H1 (cell line): ENCODE data around the gene PDZRN3. TPM values are rescaled to one million over a fixed set of nuclear protein-coding genes. Genes with fewer than 3 reads are reported as not detected.

Source experiments
- CTCF ChIA-PET: fragments of 300-600 bp; sonication (Branson Sonifier 250); formaldehyde crosslinking; loops from one replicate; lab custom pipeline; 2021; ENCODE audit not compliant: partially characterized antibody; lab: Charles Lee
- POLR2A ChIA-PET: fragments of 300-600 bp; sonication (Branson Sonifier 250); formaldehyde crosslinking; loops from one replicate; lab custom pipeline; 2021; ENCODE audit warnings: inconsistent platforms; ENCODE audit not compliant: partially characterized antibody; lab: Charles Lee
- DNase-seq, 2 experiments: peaks; one replicate each; pipeline versions ENCODE4 v3.0.0 to v3.0.0-alpha.2; 2010 to 2022; ENCODE audit warnings: low spot score in 2 of 2, low read depth in 1 of 2, mixed read lengths in 1 of 2
- FAIRE-seq: peaks from 2 replicates; lab custom pipeline; 2011; peaks lifted over from hg19 to GRCh38; lab: Jason Lieb, UNC
- H2AFZ ChIP-seq: 2 replicates; pipeline ENCODE4 v1.8.1; 2012; ENCODE audit warnings: low read length, inconsistent platforms
- H2AK5ac ChIP-seq: 2 replicates; pipeline ENCODE4 v1.6.1; 2013; ENCODE audit warnings: low read depth, low read length
- H2BK120ac ChIP-seq: replicated peaks from 2 replicates; pipeline ENCODE3; 2013; ENCODE audit warnings: low read depth, low read length, inconsistent platforms
- H2BK12ac ChIP-seq: 2 replicates; pipeline ENCODE4 v1.6.1; 2013; ENCODE audit warnings: low read depth, low read length
- H2BK15ac ChIP-seq: 2 replicates; pipeline ENCODE4 v1.6.1; 2013; ENCODE audit warnings: low read length
- H2BK20ac ChIP-seq: 2 replicates; pipeline ENCODE4 v1.6.1; 2013; ENCODE audit warnings: low read length
- H2BK5ac ChIP-seq: 2 replicates; pipeline ENCODE4 v1.6.1; 2013; ENCODE audit warnings: low read depth, low read length
- H3K14ac ChIP-seq: 2 replicates; pipeline ENCODE4 v1.6.1; 2013; ENCODE audit warnings: inconsistent platforms; ENCODE audit not compliant: insufficient read length
- H3K18ac ChIP-seq: 2 replicates; pipeline ENCODE4 v1.6.1; 2013; ENCODE audit warnings: low read length; ENCODE audit errors: extremely low read depth
- H3K23ac ChIP-seq: 2 replicates; pipeline ENCODE4 v1.6.1; 2013; ENCODE audit warnings: inconsistent platforms; ENCODE audit not compliant: insufficient read length
- H3K23me2 ChIP-seq: 2 replicates; pipeline ENCODE4 v1.6.1; 2013; ENCODE audit warnings: low read depth, low read length
- H3K27ac ChIP-seq: 2 replicates; pipeline ENCODE4 v1.6.1; 2011; ENCODE audit warnings: low read depth, low read length, inconsistent platforms
- H3K27me3 ChIP-seq, 4 experiments: replicated peaks in 1 of 4; 1 replicate in 1 of 4; 2 replicates in 3 of 4; pipeline versions ENCODE4 v1.6.1 to v1.8.1; 2011 to 2013; ENCODE audit warnings: low read length in 3 of 4, mild to moderate bottlenecking in 3 of 4, inconsistent platforms in 2 of 4, mixed read lengths in 2 of 4, moderate library complexity in 1 of 4; ENCODE audit not compliant: control insufficient read depth in 3 of 4, insufficient read depth in 3 of 4; ENCODE audit errors: extremely low read depth in 1 of 4
- H3K36me3 ChIP-seq, 4 experiments: 2 replicates each; pipeline versions ENCODE4 v1.6.1 to v1.8.1; 2011 to 2013; ENCODE audit warnings: mild to moderate bottlenecking in 4 of 4, low read length in 3 of 4, moderate library complexity in 2 of 4, control low read depth in 1 of 4, inconsistent platforms in 1 of 4; ENCODE audit not compliant: insufficient read depth in 4 of 4, control insufficient read depth in 2 of 4
- H3K4ac ChIP-seq: replicated peaks from 2 replicates; pipeline ENCODE3; 2013; ENCODE audit warnings: low read length, low read depth, mixed read lengths, inconsistent platforms; ENCODE audit not compliant: insufficient read length
- H3K4me1 ChIP-seq, 4 experiments: replicated peaks in 1 of 4; 1 replicate in 1 of 4; 2 replicates in 3 of 4; pipeline versions ENCODE4 v1.6.1 to v1.8.1; 2011 to 2013; ENCODE audit warnings: low read length in 3 of 4, inconsistent platforms in 2 of 4, mixed read lengths in 1 of 4; ENCODE audit not compliant: insufficient read depth in 4 of 4, control insufficient read depth in 3 of 4
- H3K4me2 ChIP-seq, 2 experiments: 2 replicates each; pipeline versions ENCODE4 v1.6.1 to v1.8.1; 2011 to 2013; ENCODE audit warnings: low read depth in 2 of 2, low read length in 2 of 2, control low read depth in 1 of 2, inconsistent platforms in 1 of 2, mild to moderate bottlenecking in 1 of 2; ENCODE audit not compliant: insufficient read depth in 1 of 2
- H3K4me3 ChIP-seq, 4 experiments: fragments of 200-600, 300-600 bp in 1 of 4; sonication (generic), shearing (Covaris generic), sonication (Bioruptor Twin) in 1 of 4; 2 replicates each; pipeline versions ENCODE4 v1.5.1 to v1.8.1; 2011 to 2016; ENCODE audit warnings: low read length in 4 of 4, low read depth in 3 of 4, control low read depth in 2 of 4, inconsistent platforms in 2 of 4, mild to moderate bottlenecking in 2 of 4, mixed read lengths in 1 of 4, moderate library complexity in 1 of 4; ENCODE audit not compliant: insufficient read depth in 2 of 4; ENCODE audit errors: extremely low read depth in 1 of 4
- H3K56ac ChIP-seq: replicated peaks from 2 replicates; pipeline ENCODE3; 2013; ENCODE audit warnings: low read depth, mild to moderate bottlenecking, mixed read lengths, low read length, inconsistent platforms; ENCODE audit not compliant: insufficient read length
- H3K79me1 ChIP-seq: 2 replicates; pipeline ENCODE4 v1.6.1; 2013; ENCODE audit warnings: low read depth, low read length, control low read depth
- H3K79me2 ChIP-seq, 2 experiments: 2 replicates each; pipeline versions ENCODE4 v1.6.1 to v1.8.1; 2012 to 2013; ENCODE audit warnings: low read length in 2 of 2, mild to moderate bottlenecking in 2 of 2, inconsistent platforms in 1 of 2; ENCODE audit not compliant: insufficient read depth in 2 of 2, control insufficient read depth in 1 of 2
- H3K9ac ChIP-seq, 4 experiments: replicated peaks in 1 of 4; 1 replicate in 1 of 4; 2 replicates in 3 of 4; pipeline versions ENCODE4 v1.6.1 to v1.8.1; 2011 to 2013; ENCODE audit warnings: low read depth in 3 of 4, low read length in 3 of 4, control low read depth in 2 of 4, mild to moderate bottlenecking in 2 of 4, moderate library complexity in 2 of 4, inconsistent platforms in 1 of 4; ENCODE audit errors: extremely low read depth in 1 of 4
- H3K9me3 ChIP-seq, 2 experiments: 2 replicates each; pipeline versions ENCODE4 v1.6.1 to v1.8.1; 2012 to 2013; ENCODE audit warnings: mild to moderate bottlenecking in 2 of 2, moderate library complexity in 2 of 2, control low read depth in 1 of 2, inconsistent platforms in 1 of 2, low read depth in 1 of 2, low read length in 1 of 2, mixed read lengths in 1 of 2; ENCODE audit not compliant: insufficient read depth in 2 of 2
- H4K20me1 ChIP-seq, 2 experiments: replicated peaks in 1 of 2; 2 replicates each; pipeline versions ENCODE3 to v1.8.1; 2011 to 2013; ENCODE audit warnings: inconsistent platforms in 2 of 2, low read length in 2 of 2, mild to moderate bottlenecking in 1 of 2; ENCODE audit not compliant: insufficient read depth in 2 of 2, control insufficient read depth in 1 of 2
- H4K5ac ChIP-seq: 2 replicates; pipeline ENCODE4 v1.6.1; 2013; ENCODE audit warnings: low read length, low read depth, mixed read lengths, inconsistent platforms; ENCODE audit not compliant: insufficient read length
- H4K8ac ChIP-seq: 2 replicates; pipeline ENCODE4 v1.8.0; 2013; ENCODE audit warnings: mild to moderate bottlenecking, moderate library complexity, low read length, inconsistent platforms; ENCODE audit not compliant: insufficient read depth; ENCODE audit errors: extremely low read depth
- H4K91ac ChIP-seq: replicated peaks from 2 replicates; pipeline ENCODE3; 2013; ENCODE audit warnings: low read length, mixed read lengths, inconsistent platforms; ENCODE audit not compliant: insufficient read length
- ASH2L ChIP-seq: fragments of 200-600, 300-600 bp; sonication (generic); IDR thresholded peaks from one replicate; pipeline ENCODE4 v1.7.1; 2017; ENCODE audit warnings: low read length
- BACH1 ChIP-seq: IDR thresholded peaks from 2 replicates; pipeline ENCODE4 v1.6.1; 2012; ENCODE audit warnings: low read length, improper control_type of control experiment
- FOSL1 ChIP-seq: IDR thresholded peaks from 2 replicates; pipeline ENCODE4 v1.6.1; 2011; ENCODE audit warnings: mild to moderate bottlenecking, low read depth, low read length, moderate library complexity; ENCODE audit not compliant: insufficient read depth
- KDM4A ChIP-seq: IDR thresholded peaks from one replicate; pipeline ENCODE4 v1.7.1; 2012; ENCODE audit warnings: low read depth, mild to moderate bottlenecking, moderate library complexity, low read length, inconsistent platforms; ENCODE audit not compliant: severe bottlenecking
- MAX ChIP-seq: IDR thresholded peaks from 2 replicates; pipeline ENCODE4 v1.6.1; 2012; ENCODE audit warnings: inconsistent platforms
- POU5F1 ChIP-seq: IDR thresholded peaks from 2 replicates; pipeline ENCODE4 v1.6.1; 2011; ENCODE audit warnings: low read depth, mild to moderate bottlenecking, low read length, moderate library complexity
- RNF2 ChIP-seq: fragments of 200-900, 300-1000 bp; sonication (generic); IDR thresholded peaks from 2 replicates; pipeline ENCODE4 v1.7.1; 2016; ENCODE audit warnings: borderline replicate concordance, low read depth, mild to moderate bottlenecking, antibody characterized with exemption, low read length; ENCODE audit not compliant: poor library complexity, severe bottlenecking; ENCODE audit errors: missing control alignments
- SIN3A ChIP-seq, 2 experiments: IDR thresholded peaks in 1 of 2; conservative IDR thresholded peaks in 1 of 2; 2 replicates each; pipeline ENCODE4 v1.6.1; 2011 to 2012; ENCODE audit warnings: low read length in 2 of 2, improper control_type of control experiment in 1 of 2, low read depth in 1 of 2, mild to moderate bottlenecking in 1 of 2
- SP2 ChIP-seq: IDR thresholded peaks from 2 replicates; pipeline ENCODE4 v1.6.1; 2012; ENCODE audit warnings: mild to moderate bottlenecking, low read length, inconsistent platforms
- SUZ12 ChIP-seq: fragments of 200-600 bp; sonication (generic); IDR thresholded peaks from 2 replicates; pipeline ENCODE4 v1.6.1; 2012; ENCODE audit warnings: mild to moderate bottlenecking, inconsistent platforms, low read length, moderate library complexity, mixed read lengths
- WGBS, 2 experiments: shearing (Covaris generic) in 1 of 2; methylation state at CpG; one replicate each; pipeline versions ENCODE4 v1.1.6 to v1.1.7; 2013 to 2015; ENCODE audit warnings: low lambda C conversion rate in 2 of 2, mixed read lengths in 2 of 2, inconsistent platforms in 1 of 2, low coverage in 1 of 2, missing lambda C conversion rate in 1 of 2; ENCODE audit not compliant: insufficient replicate concordance in 2 of 2, insufficient coverage in 1 of 2, insufficient read length in 1 of 2; ENCODE audit errors: extremely low coverage in 1 of 2, missing lambda C conversion rate in 1 of 2; 5-methylcytosine and 5-hydroxymethylcytosine counted together
- polyA plus RNA-seq, 7 experiments: library from polyadenylated mRNA; depleted of rRNA in 3 of 7; stranded (reverse) in 5 of 7; unstranded in 2 of 7; fragments of >200 nt in 5 of 7; fragments of 200-250 nt in 2 of 7; gene quantifications; 1 replicate in 5 of 7; 2 replicates in 1 of 7; 4 replicates in 1 of 7; pipeline versions ENCODE4 v1.2.1 to v1.2.3, GENCODE V29; 2011 to 2013; ENCODE audit warnings: missing spikeins in 2 of 7, mixed read lengths in 2 of 7
- total RNA-seq: library from RNA; stranded (reverse); fragmentation: NEBNext Ultra II Directional; extraction: Animal tissue kit (Norgen Biotek cat#: 25700); gene quantifications from 2 replicates; pipeline ENCODE4 v1.2.1, GENCODE V29; 2021
- TF ChIP-seq, protein P1 (sequence below): IDR thresholded peaks from 2 replicates; pipeline ENCODE4 v1.6.1; 2011; ENCODE audit warnings: low read length, improper control_type of control experiment

Gene PDZRN3
- total and polyA plus RNA-seq, 2 of the 8 experiments (the other 6 are each of a cell fraction or from before 2014, with no cell fraction given): 4.2 to 20.5 TPM

DNA sequence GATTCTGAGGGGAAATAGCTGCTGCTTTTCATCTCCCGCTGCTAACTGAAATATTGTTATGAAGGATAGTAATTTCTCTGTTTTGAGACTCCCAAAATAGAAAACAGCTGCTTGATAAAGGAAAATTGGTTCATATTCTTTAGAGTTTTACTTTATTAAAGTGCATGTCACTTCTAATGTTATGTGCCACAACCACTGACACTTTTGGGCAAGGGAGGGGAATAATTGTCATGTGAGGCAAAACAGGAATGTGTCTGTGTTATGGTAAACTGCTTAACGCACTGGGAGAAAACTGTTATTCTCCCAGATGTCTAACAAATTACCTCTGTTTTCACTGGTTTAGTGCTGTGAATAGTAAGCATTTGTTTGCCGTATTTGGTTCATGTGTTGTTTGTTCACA lies 201.6 kb downstream of the PDZRN3 start:
- H2BK120ac ChIP-seq: no peak overlapping the region
- no peak overlapping the region for H3K56ac ChIP-seq
- no peaks in the 10 kb centered on the region for H3K36me3 ChIP-seq
- WGBS, 2 experiments: 90% methylated on average over 3 of the region's 3 CpGs; no CpG with 5 or more reads in 1 of the 2 experiments
- FAIRE-seq: no peak
- no peak for DNase-seq
- H2AFZ ChIP-seq: no peak overlapping the region
- peaks cover 0 to 4% of the 10 kb centered on the region in 2 experiments for H4K20me1 ChIP-seq
- H3K9me3 ChIP-seq: no peaks in the 10 kb centered on the region
- H3K79me2 ChIP-seq: 0 out of 4 replicates have a peak, but pooled peaks cover 0 to 2% of the 10 kb centered on the region in 2 experiments
- H4K5ac ChIP-seq: no peak overlapping the region
- no peak overlapping the region for H3K14ac ChIP-seq
- H3K23me2 ChIP-seq: no peaks in the 10 kb centered on the region
- ChIA-PET POLR2A (interaction anchor here (0.6 kb wide), 1 partner anchor 31 kb away, joined by 3 read pairs; no protein-coding TSS in a partner anchor), CTCF (interaction anchor here (0.8 kb wide), 1 partner anchor 11 kb away, joined by 3 read pairs; no protein-coding TSS in a partner anchor)
- no peak overlapping the region for H2BK15ac ChIP-seq
- no peak overlapping the region for H3K23ac ChIP-seq
- H2AK5ac ChIP-seq: no peak overlapping the region
- no peak overlapping the region for H4K91ac ChIP-seq
- H2BK12ac ChIP-seq: no peak overlapping the region
- TF ChIP-seq ASH2L (no peak), RNF2 (no peak), FOSL1 (no peak), MAX (no peak), BACH1 (no peak), POU5F1 (no peak), SUZ12 (no peak), SIN3A (conservative IDR thresholded peaks at IDR 0.05 in 1 of 2, IDR thresholded peaks at IDR 0.05 in 1 of 2; ENCODE audit: low read depth in 1 of 2, low read length in 2 of 2) (no peak), KDM4A (no peak), SP2 (no peak)
- TF ChIP-seq, protein P1, sequence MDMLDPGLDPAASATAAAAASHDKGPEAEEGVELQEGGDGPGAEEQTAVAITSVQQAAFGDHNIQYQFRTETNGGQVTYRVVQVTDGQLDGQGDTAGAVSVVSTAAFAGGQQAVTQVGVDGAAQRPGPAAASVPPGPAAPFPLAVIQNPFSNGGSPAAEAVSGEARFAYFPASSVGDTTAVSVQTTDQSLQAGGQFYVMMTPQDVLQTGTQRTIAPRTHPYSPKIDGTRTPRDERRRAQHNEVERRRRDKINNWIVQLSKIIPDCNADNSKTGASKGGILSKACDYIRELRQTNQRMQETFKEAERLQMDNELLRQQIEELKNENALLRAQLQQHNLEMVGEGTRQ: no peak
- no peak overlapping the region for H3K4me3 ChIP-seq
- no peak overlapping the region for H3K18ac ChIP-seq
- H3K4me2 ChIP-seq: no peak overlapping the region
- peaks cover 0 to 4% (median 0%) of the 10 kb centered on the region in 4 experiments; a peak in 1 of 7 replicates for H3K4me1 ChIP-seq
- H2BK20ac ChIP-seq: no peak overlapping the region
- no peak overlapping the region for H4K8ac ChIP-seq
- H3K79me1 ChIP-seq: no peaks in the 10 kb centered on the region
- H3K9ac ChIP-seq: no peak overlapping the region
- H3K27ac ChIP-seq: no peak overlapping the region
- no peak overlapping the region for H2BK5ac ChIP-seq
- H3K4ac ChIP-seq: no peak overlapping the region
- H3K27me3 ChIP-seq: no peaks in the 10 kb centered on the region
